ENCODE data around the gene INSC.

INSC gene

GRCh38 chr11:15136166-15136565, 21.4 kb downstream of the INSC start:
- DNase-seq (ENCODE audit: low read depth) = no peak
- no peak for TF ChIP-seq CTCF (IDR thresholded peaks at IDR 0.05; ENCODE audit: low read length, missing control alignments)

DNA sequence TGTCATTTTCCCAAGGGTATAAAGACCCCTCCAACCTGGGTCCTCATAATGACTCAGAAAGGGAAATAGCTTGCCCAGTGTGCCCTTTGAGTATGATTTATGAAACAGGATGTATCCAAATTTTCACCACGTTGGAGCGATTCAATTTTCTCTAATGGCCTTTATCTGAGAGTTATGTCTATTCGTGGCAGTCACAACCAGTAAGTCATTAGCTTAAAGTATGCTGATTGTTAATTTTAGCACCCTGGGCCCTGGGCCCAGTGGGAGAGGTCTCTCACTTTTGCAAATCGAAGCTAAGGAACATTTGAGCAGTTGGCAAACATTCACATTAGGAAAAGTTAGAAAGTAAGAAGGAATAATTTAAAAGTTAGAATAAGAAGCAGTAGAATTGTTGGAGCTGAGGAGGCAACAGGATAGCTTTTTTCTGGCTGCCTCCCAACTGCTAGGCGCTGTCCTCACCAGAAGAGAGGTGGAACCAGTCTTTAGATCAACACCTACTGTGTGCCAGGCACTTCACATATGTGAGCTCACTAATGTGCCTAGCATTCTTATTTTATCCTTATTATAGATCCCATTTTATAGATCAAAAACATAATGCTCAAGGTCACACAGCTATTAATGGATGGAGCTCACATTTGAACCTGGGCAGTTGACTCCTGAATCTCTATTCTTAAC, 24.5 kb downstream of the INSC start:
- no peak for DNase-seq (ENCODE audit: low read depth)
- no peak for TF ChIP-seq CTCF (IDR thresholded peaks at IDR 0.05; ENCODE audit: low read length, missing control alignments)

More at GRCh38 chr11:15136166-15136565, 21.4 kb downstream of the INSC start:
- no peak overlapping the region for H3K4me3 ChIP-seq (replicated peaks; ENCODE audit: low read depth, low read length)

DNA sequence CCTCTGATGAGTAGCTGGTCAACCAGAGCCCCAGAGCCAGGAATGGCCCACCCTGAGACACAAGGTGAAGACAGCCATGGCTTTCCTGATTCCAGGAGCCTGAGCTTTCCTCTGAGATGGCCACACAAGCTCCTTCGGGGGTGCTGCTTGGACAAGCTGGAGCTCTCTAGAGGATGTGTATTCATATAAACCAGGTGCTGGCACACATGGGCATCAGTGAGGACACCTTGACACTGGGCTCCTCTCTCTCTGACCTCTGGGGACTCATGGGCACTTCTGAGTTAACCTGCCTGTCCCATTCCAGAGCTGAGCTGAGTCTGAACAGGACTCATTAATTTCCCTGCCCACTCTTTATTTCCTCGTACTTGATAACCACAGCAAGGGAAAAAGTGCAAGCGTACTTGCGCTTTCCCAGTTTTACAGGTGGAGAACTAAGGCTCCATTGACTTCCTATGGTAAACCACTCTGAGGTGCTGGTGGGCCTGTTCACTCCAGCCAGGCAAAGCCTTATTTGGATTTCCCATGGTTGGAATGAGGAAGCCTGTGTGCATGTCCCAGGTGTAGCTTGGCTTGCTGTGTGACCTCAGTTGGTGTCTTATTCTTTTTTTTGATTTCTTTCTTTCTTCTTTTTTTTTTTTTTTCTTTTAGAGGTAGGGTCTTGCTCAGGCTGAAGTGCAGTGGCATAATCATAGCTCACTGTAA, 25.4 kb downstream of the INSC start:
- H3K4me3 ChIP-seq (replicated peaks; ENCODE audit: low read depth, low read length) = no peak overlapping the region
- no peak for TF ChIP-seq CTCF (IDR thresholded peaks at IDR 0.05; ENCODE audit: low read length, missing control alignments)
- DNase-seq (ENCODE audit: low read depth) = no peak

More for the DNA sequence above, 24.5 kb downstream of the INSC start:
- no peak overlapping the region for H3K4me3 ChIP-seq (replicated peaks; ENCODE audit: low read depth, low read length)

DNA sequence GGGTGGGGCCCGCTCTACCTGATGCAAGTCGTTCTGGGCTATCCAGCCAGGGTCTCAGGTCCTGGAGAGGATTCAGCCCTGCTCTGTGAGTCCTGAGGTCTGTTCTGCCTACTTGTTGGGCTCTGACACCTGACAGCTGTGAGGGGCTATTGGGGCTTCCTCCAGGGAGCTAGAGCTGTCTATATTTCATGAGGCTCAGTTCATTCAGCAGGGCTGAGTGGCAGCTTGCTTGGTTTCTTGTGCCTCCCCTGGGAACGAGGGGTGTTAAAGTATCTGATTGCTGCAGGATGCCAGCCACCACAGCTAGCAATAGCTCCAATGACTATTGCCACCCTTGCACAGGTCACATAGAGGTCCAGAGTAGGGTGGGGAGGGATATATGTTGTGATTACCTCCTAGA, 26.7 kb downstream of the INSC start:
- TF ChIP-seq CTCF (IDR thresholded peaks at IDR 0.05; ENCODE audit: low read length, missing control alignments) = no peak
- no peak overlapping the region for H3K4me3 ChIP-seq (replicated peaks; ENCODE audit: low read depth, low read length)
- DNase-seq (ENCODE audit: low read depth) = no peak

GRCh38 chr11:15142838-15143237, 28.1 kb downstream of the INSC start:
- no peak for DNase-seq (ENCODE audit: low read depth)
- TF ChIP-seq CTCF (IDR thresholded peaks at IDR 0.05; ENCODE audit: low read length, missing control alignments) = no peak
- no peak overlapping the region for H3K4me3 ChIP-seq (replicated peaks; ENCODE audit: low read depth, low read length)

GRCh38 chr11:15143855-15144254, 29.1 kb downstream of the INSC start:
- H3K4me3 ChIP-seq (replicated peaks; ENCODE audit: low read depth, low read length) = no peak overlapping the region
- DNase-seq (ENCODE audit: low read depth) = no peak
- no peak for TF ChIP-seq CTCF (IDR thresholded peaks at IDR 0.05; ENCODE audit: low read length, missing control alignments)
